NCI-H187 treated with DMSO at 0.1 percent for 48 hours (cell line): ENCODE data around the gene CD226.
"Not testable (repeated sequence)": the region's sequence is repeated elsewhere in the genome, so short reads cannot be mapped to it uniquely, and the experiment has no call there.

Source experiments
- DNase-seq: peaks from one replicate; lab custom pipeline; 2025; lab: John Stamatoyannopoulos, UW

The CD226 gene

DNA sequence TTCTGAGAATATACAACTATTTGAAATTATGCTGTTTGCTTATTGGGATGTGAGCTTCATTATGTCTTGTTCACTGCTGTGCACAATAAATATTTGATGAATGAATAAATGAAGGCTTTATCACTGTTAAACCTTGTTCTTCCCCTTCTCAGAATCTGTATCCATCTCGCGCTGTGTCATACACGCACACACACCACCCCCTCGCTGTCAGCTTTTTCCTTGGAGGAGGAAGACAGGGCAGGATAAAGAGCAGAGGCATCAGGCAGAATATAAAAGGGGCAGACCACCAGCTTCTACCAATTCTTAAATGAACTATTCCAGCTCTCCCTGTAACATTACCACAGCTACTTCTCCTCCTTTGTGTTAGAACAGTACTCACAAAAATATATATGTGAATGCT lies 75.0 kb downstream of the CD226 start:
- no peak for DNase-seq

DNA sequence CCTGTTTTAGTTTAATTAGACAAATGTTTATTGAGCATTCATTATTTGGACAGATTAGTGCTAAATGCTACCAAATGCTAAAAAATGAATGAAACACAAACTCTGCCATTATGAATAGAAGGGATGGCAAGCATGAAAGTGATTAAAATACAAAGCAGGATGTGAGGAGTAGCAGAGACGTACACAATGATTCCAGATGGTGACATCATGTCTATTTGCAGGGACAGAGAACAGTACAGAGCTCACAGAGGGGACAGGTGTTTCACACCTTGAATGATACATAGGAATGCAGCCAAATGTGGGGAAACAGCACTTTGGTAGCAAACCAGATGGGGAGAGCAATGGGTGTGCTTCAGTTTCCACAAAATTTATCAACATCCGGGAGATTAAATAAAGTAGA lies 76.3 kb downstream of the CD226 start:
- DNase-seq: no peak

DNA sequence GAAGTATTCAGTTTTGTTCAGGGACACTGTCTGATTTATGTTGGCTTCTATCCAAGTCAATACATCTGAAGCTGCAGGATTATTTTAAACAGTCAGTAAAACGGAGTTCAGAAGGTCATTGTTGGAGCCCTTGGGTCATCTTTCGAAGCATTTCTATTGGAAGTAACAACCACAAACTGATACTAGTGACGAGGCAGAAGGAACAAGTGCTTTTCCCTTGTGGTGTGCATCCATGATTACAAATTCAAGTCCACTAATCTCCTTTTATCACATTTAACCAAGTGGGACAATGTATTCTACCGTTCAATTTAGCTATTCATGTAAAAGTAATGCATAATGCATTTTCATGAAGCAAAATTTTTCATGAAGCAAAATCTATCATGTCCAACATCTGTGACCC lies 76.9 kb downstream of the CD226 start:
- DNase-seq: no peak

DNA sequence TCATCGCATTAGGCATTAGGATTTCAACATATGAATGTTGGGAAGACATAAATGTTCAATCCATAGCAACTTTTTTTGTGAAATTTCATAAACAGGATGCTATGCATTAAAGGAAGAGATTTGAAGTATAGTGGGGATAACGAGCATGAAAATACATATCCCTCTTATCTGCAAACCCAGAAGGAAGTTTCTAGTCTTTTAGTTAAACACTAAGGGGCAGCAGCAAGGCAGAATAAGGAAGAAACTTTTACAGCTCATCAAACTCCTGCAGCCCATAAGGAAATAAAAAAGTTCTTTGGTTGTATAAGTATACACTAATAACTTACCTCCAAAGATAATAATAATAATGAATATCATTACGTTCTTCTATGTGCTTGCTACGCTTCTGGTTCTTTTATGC lies 81.5 kb downstream of the CD226 start:
- no peak for DNase-seq

DNA sequence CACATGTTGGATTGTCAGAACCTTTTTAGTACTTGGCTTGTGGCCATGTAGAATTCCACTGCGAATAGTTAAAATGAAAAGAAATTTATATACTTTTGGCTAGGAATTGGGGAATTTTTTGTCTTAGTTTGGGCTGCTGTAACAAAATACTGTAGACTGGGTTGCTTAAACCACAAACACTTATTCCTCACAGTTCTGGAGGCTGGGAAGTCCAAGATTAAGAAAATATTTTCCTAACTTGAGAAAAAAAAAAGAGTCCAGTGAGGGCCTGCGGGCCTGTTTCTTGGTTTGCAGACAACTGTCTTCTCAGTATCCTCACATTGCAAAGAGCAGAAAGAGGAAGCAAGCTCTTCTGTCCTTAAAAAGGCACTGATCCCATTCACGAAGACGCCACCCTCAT lies 81.9 kb downstream of the CD226 start:
- no peak for DNase-seq

DNA sequence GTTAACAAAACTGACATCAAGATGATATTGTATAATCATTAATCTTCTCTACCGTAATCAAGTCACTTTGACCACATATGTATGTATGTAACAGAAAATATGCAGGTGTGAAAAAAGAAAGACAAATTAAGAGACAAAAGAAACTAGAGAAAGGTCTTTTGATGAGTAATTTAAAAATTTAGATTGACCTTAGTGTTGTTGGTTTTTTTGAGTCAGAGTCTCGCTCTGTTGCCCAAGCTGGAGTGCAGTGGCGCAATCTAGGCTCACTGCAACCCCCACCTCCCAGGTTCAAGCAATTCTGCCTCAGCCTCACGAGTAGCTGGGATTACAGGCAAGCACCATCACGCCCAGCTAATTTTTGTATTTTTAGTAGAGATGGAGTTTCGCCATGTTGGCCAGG lies 82.9 kb downstream of the CD226 start:
- not testable (repeated sequence) for DNase-seq

DNA sequence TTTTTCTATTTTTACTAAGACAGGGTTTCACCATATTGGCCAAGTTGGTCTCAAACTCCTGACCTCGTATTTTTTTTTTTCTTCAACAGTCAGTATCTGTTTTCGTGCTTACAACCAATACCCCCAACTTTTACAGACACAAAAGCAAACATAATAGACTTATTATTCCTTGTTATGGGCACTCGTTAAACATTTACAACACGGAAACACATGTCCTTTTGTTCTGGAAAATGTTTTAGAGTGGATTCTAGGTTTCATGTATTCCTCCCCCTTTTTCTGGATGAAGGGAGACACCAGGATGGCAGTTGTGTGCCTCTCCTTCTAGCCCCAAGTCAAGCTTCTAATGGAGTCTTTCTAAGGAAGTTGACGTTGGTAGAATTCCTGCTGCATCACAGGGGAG lies 88.8 kb downstream of the CD226 start:
- no peak for DNase-seq

DNA sequence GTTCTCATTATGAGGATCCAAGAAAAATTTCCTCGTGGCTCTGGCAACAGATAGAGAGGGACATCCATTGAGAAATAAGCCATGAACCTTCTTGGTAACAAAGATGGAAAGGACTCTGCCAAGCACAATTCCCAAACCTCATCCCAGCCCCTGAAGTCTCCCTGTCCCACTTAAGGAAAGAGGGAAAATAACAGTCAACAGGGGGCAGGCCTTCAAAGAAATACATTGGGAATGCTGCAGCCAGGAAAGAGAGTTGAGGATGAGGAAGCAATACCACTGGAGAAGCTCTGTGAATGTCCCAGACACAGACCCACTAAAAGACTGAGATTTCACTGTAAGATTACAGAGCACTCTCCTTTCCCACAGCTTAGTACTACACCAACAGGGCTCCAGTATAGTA lies 93.2 kb downstream of the CD226 start:
- no peak for DNase-seq

DNA sequence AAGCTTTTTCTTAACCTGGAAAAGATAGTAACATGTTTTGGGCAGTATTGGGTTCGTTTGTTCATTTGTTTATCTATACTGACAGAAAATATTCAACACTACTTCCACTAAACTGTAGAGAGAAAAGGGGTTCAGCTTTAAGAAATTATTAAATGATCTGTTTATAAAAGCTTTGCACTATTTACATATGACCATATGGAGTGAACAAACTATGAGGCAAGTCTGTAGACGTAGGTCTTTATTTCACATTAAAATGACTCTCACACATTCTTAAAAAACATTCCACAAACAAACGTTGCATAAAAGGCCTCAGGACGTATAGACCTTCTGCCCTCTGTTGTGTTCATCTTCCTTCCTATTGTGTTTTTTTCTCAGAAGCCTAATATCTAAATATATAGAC lies 94.6 kb downstream of the CD226 start:
- DNase-seq: no peak

DNA sequence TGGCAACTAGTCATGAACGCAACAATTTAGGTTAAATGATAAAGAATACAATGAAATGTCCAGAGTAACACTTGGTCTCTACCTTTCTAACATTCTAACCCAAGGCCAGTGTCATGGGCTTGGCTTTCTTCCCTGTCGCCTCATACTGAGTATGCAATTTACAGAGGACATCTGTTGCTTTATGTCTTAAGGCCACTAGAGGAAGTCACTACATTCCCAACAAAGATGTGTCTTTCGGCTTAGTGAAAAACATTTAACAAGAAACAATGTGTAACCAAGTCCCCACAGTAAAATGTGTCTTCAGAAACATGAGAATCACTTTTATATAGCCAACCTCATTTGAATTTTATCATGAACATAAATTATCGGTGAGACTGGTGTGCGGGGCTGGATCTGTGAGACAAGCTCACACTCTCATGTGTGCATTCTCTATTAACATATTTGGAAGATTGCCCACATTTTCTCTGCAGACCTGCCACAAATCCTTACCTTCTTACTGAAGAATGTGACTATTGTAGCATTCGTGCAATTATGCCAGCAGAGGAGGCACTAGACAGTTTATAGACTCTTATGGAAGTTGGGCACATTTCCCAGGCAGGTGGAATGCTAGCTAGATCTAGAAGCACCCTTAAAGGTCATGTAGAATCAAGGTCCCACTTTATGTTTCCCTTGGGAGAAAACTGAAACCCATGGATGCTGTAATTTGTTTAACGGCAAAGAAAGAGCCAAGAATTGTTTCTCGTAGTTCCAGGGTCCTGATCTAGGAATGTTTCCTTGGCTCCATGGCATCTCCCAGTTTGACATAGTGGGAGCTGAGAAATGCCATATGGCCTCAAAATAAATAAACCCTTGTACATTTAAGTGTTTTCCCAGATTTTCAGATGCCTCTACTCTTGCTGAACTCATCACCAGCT lies 101.8 kb downstream of the CD226 start:
- peak; percentile 95 for DNase-seq

DNA sequence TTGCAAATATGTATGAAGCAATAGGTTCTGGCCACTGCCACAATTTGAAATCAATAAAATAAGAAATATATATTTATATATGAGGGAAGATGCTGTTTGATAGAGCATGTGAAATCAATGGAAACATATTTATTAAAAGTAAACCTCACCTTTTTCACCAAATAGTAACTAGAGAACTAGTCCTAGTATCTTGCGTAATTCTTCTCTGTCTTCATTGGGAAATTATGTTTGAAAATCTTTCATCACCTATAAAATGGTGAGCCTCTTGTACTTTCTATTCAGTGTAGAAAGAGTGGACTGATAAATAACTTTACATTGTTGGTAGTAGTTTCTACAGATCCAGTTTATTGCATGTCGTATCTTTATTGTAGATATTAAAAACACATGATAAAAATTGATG lies 103.0 kb downstream of the CD226 start:
- no peak for DNase-seq

DNA sequence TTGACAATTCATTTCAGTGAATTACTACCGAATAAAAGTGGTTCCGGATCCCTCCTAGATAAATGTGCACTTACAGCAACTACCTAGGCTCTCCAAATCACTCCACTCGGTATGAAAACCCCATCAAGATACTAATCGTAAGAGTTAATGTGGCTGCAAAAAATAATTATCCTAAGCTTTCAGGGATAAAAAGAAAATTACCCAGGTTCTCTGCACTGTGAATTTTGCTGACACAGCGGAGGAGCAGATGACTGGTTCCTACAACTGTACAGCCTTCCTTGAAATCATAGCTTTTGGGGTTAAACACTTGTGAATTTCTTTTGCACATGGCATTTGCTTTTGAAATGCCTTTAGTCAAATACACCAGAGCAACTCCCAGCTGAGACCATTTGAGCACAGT lies 104.7 kb downstream of the CD226 start:
- DNase-seq: peak; percentile 44

DNA sequence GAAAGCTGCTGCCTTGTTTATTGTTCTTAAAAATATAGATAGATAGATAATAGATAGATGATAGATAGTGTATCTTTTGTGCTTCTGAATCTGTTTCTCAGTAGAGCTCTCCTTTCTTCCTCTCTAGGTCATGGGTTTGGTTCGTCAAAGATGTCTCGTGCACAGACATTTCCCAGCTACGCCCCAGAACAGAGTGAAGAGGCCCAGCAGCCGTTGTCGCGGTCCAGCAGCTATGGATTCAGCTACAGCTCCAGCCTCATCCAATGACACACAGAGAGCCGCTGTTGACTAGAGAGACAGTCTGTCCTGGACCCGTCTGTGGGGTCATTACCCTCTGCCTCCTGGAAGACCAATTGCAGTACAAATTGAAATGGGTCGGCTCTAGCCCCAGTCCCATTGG lies 106.6 kb downstream of the CD226 start:
- DNase-seq: no peak

DNA sequence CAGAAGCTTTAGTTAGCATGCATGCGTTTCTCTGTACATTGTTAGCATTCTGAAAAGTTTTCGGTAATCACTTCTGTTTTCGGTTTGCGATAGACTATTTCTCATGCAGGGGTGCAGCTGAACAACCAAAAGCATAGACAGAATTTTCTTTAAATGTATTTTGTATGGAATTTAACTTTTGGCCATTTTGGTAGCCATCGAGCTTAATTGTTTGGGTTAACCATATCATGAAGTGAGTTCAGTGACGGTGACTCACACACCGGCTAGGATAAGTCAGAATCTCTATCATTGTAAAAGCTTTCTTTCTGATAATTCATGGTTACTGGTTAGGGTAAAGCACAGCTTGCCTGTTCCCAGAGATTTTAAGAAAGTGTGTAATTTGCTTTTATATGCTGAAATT lies 107.2 kb downstream of the CD226 start:
- DNase-seq: no peak

DNA sequence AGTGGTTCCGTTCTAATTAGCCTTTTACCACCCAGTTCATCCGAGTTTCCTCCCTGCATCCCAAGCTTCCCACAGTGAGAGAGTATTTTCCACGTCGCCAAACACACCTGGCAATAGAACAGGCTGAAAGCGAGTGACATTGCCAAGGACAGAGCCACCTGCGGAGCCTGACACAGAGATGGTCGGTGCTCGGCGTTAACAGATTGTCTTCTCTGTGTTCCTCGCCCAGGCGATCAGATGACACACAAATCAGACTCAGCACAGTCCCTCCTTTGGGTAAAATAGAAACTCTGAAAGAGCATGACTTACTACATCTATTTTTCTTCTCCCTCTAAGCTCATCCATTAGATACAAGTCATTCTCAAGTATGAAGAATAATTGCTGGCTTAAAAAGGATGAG lies 107.7 kb downstream of the CD226 start:
- DNase-seq: no peak

DNA sequence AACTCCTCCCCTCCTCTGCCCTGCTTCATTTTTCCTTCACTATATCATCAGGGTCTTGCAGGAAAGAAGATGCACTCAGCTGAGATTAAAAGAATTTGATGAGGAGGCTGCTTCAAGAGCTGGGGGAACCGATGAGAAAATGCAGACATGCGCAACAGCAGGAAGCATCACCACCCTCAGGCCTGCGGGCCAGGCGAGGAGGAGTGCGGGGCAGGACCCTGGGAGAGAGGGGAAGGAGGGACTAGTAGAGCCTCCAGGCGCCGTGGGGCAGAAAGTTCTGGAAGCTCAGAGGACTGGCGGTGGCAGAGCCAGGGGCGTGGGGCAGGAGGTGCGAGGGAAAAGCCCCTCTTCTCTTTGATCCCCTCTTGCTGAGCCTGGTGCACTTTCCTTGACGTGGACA lies 108.2 kb downstream of the CD226 start:
- DNase-seq: no peak

DNA sequence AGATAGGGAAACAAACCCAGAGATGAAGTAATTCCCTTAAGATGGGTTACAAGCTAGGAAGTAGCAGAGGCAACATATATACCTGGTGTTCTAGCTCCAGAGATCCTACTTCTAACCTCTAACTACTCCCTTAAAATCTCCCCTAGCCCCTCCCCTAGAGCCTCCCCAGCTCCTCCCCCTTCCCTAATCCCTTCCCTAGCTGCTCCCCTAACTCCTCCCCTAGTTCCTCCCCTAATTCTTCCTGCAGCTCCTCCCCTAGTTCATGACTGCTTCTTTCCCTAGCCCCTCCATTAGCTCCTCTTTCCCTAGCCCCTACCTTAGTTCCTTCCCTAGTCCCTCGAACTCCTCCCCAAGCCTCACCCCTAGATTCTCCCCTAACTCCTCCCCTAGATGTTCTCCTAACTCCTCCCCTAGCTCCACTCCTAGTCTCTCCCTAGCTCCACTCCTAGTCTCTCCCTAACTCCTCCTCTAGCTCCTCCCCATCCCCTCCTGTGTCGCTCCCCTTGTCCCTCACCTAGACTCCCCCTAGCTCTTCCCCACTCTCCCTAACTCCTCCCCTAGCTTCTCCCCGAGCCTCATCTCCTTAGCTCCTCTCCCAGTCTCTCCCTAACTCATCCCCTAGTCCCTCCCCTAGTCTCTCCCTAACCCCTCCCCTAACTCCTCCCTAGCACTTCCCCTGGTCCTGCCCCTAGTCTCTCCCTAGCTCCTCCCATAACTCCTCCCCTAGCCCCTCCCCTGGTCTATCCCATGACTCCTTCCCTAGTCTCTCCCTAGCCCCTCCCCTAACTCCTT lies 108.9 kb downstream of the CD226 start:
- DNase-seq: no peak

DNA sequence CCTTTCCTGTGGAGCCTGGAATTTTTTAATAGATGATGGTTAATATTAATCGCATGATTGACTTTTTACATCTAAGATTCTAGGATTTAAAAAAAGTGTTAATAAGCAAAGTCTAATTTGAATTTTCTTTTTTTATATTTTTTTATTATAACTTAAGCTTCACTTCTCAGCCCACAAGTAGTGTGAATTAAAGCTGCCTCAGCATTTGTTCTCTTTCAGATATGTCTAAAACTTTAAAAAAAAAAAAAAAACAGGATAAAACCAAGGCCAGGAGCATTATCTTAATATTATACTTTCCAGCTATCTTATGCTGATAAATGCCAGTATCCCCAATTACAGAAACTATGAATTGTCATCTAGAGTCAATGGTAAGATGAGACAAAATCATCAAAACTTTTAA lies 109.7 kb downstream of the CD226 start:
- DNase-seq: no peak

DNA sequence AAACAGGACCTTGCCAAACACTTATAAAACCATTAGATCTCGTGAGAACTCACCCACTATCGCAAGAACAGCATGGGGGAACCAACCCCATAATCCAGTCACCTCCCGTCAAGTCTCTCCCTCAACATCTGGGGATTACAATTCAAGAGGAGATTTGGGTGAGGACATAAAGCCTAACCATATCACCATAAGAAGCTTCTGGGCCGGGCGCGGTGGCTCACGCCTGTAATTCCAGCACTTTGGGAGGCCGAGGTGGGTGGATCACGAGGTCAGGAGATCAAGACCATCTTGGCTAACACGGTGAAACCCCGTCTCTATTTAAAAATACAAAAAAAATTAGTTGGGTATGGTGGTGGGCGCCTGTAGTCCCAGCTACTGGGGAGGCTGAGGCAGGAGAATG lies 112.7 kb downstream of the CD226 start:
- DNase-seq: not testable (repeated sequence)

DNA sequence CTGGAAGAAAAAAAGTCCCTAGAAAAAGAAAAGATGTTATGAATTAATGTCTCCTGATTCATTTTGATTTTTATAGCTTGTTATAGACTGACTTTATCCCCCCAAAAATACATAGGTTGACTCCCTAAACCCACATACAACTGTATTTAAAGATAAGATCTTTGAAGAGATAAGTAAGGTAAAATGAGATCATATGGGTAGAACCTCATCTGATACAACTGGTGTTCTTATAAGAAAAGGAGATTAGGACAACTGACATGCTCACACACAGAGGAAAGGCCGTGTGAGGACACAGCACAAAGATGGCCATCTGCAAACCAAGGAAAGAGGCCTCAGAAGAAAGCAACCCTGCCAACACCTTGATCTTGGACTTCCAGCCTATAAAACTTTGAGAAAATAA lies 117.5 kb downstream of the CD226 start:
- DNase-seq: no peak

DNA sequence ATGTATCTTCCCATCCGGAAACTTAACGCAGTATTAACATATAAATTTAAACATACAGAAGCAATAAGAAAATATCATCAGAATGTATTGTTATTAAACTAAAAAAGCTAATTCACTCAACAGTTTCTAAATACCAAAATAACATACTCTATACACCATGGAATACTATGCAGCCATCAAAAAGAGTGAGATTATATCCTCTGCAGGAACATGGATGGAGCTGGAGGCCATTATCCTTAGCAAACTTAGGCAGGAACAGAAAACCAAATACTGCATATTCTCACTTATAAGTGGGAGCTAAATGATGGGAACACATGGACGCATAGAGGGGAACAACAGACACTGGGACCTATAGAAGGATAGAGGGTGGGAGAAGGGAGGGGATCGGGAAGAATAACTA lies 127.1 kb downstream of the CD226 start:
- DNase-seq: no peak

DNA sequence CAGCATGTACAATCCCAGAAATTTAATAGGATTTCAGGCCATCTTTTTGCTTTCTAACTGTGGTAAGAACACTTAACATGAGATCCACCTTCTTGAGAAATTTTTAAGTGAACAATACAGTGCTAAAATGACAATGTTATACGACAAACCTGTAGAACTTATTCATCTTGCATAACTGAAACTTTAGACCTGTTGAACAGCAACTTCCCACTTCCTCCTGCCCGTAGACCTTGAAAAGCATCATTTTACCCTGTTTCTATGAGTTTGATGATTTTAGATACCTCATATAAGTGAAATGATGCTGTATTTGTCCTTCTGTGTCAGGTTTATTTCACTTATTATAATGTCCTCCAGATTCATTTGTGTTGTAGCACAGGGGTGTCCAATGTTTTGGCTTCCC lies 128.2 kb downstream of the CD226 start:
- DNase-seq: no peak

DNA sequence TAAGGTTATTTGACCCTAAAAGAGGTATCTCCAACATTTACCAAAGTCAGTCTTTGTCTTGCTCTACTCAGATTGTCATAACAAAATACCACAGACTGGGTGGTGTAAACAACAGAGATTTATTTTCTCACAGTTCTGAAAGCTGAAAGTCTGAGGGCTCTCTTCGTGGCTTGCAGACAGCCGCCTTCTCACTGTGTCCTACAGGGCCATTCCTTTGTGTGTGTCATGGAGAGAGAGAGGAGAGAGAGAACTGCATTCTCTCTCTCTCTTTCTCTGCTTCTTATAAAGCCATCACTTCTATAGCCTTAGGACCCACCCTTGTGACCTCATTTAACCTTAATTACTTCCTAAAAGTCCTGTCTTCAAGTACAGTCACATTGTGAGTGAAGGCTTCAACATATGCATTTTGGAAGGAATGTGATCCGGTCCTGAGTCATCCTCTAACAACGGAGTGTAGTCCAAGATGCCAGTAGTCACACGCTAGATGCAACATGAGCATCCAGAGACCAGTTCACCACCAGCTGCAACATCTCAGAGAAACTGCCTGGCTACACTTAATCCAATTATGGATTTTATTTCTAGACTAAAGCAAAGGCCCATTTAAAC lies 130.2 kb downstream of the CD226 start:
- no peak for DNase-seq
